Choroid plexus epithelial cell (primary cell): ENCODE results near the gene CLCN5.

Source experiments
- DNase-seq: peaks from one replicate; pipeline ENCODE4 v3.0.0-alpha.2; 2010; ENCODE audit warnings: low read depth
- H3K4me3 ChIP-seq: 2 replicates; pipeline ENCODE4 v1.5.1; 2011; ENCODE audit warnings: low read depth, mild to moderate bottlenecking, control low read depth, low read length, moderate library complexity
- TF ChIP-seq, protein P1 (sequence below): conservative IDR thresholded peaks from 2 replicates; pipeline ENCODE4 v1.5.1; 2011; ENCODE audit warnings: low read depth, mild to moderate bottlenecking, control low read depth, inconsistent platforms, low read length, moderate library complexity

CLCN5 gene

DNA sequence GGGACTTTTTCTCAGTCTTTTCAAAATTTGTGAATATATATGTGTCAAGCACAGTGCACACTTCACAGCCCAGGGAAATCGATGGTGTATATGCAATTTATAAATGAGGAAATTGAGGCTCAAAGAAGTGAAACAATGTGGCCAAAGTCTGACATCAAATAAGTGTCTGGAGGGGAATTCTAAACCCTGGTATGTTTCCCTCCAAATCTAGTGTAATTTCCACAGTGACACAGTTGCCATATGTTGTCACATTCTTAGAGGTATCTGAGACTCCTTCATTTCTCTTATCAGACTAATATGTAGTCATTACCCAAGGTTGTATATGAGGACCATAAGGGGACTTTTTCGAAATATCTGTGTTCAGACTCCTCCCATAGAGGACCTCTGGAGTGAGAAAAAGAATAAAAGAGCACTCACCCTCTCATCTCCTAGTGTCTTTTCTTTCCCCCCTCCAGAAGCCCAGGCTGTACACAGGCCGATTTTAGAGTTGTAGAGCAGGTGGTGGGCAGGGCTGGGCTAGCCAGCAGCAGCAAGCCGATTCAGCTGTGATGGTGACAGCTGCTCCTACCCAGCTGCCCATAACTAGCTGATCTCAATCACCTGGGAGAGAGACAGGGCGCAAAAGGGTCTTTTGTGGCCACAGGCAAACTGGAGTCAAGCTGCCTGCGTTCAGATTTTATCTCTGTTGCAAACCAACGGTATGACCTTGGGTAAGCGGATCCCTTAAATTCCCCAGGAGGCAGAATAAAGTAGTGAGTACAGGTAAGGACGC is 55.1 kb downstream of the CLCN5 start:
- no peak for DNase-seq
- H3K4me3 ChIP-seq = no peak overlapping the region
- TF ChIP-seq, protein P1, sequence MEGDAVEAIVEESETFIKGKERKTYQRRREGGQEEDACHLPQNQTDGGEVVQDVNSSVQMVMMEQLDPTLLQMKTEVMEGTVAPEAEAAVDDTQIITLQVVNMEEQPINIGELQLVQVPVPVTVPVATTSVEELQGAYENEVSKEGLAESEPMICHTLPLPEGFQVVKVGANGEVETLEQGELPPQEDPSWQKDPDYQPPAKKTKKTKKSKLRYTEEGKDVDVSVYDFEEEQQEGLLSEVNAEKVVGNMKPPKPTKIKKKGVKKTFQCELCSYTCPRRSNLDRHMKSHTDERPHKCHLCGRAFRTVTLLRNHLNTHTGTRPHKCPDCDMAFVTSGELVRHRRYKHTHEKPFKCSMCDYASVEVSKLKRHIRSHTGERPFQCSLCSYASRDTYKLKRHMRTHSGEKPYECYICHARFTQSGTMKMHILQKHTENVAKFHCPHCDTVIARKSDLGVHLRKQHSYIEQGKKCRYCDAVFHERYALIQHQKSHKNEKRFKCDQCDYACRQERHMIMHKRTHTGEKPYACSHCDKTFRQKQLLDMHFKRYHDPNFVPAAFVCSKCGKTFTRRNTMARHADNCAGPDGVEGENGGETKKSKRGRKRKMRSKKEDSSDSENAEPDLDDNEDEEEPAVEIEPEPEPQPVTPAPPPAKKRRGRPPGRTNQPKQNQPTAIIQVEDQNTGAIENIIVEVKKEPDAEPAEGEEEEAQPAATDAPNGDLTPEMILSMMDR = no peak

GRCh38 chrX:49978176-49978575 is 55.8 kb downstream of the CLCN5 start:
- DNase-seq = no peak
- H3K4me3 ChIP-seq = no peak overlapping the region
- TF ChIP-seq, protein P1 = no peak

- H3K4me3 ChIP-seq = no peak overlapping the region
- TF ChIP-seq, protein P1 = no peak
- no peak for DNase-seq
Measured at GRCh38 chrX:49986058-49986457, 63.7 kb downstream of the CLCN5 start.

DNA sequence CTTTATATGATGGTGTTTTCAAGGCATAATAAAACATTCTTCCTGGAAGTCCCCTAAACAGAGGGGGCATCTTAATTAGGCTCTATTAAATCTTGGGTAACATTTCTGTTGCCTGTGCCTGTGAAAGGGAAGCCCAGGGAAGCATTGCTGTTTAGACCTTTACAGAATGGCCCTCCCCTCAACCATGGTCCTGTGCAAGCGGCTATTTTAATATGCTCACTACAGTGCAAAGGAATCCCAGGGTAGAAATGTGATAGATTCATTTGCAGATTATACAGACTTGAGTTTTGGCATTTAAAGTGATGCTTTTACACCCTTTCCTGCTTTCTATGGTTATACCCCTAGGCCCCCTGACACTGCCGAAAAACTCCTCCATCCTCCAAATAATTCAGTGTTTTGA is 65.3 kb downstream of the CLCN5 start:
- DNase-seq = no peak
- TF ChIP-seq, protein P1 = no peak
- no peak overlapping the region for H3K4me3 ChIP-seq

DNA sequence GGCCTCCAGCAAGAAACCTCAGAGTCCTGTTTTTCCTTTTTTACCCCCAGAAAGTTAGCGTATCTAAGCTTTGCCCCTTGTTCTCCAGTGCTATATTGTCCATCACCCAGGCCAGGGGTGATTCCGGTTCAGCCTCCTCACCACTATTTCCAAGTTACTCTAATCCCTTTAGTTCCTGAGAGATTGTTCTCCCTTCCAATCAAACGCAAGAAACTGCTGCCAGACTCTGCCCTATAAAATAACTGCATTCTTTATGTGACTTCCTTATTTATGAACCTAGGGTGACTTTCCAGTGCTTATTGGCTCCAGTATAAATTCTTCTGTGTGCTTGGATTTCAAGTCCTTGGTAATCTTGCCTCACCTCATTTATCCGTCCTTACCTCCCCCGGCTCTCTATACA is 65.7 kb downstream of the CLCN5 start:
- no peak overlapping the region for H3K4me3 ChIP-seq
- DNase-seq = no peak
- TF ChIP-seq, protein P1 = no peak

DNA sequence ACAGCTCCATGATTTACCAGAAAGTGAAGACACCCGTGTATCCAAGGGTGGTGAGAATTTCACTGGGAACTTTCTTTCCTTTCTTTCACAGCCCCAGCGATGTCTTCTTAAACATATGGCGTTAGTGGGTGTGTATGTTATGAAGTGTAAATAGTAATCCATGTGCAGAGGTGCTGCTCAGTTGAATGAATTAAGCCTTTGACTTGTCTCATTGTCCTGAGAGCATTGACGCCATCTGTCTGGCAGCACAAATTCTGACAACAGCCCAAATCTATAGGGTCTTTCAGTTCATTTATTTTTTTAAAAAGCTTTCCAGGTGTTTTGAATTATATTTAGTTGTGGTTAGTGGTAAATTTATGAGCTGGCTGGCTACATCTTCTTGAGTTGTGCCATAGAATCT is 69.4 kb downstream of the CLCN5 start:
- no peak for DNase-seq
- TF ChIP-seq, protein P1 = no peak
- H3K4me3 ChIP-seq = no peak overlapping the region

DNA sequence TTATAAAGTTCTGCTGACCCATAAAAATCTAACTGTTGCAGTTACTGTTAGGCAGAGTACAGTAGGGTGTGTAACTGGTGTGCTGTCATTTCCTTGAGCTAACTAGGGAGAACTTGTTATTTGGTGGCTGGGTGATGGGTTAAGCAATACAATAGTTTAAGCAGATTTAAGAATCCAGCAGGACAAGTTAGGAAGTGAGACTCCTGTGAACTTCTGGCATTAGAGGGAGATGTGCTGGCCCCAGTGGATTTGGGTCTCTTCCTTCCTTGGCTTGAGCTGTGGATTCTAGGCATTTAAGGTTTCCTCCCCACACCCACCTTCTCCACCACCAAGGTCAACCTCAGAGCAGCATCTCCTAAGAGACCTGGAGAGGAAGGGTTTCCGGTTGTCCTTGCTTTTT is 70.5 kb downstream of the CLCN5 start:
- DNase-seq = no peak
- TF ChIP-seq, protein P1 = no peak
- H3K4me3 ChIP-seq = no peak overlapping the region
